K562 (cell line): ENCODE measurements around the gene SPAM1. TPM values are rescaled to one million over a fixed set of nuclear protein-coding genes. Genes with fewer than 3 reads are reported as not detected.

Experiments used
- ATAC-seq: fragments of 200-7000 bp; cut with Tn5 transposase; 3 replicates; pipeline ENCODE4 v1.9.1; 2020; ENCODE audit warnings: moderate library complexity
- BruUV-seq: library from RNA; stranded (reverse); fragments of 400-500 nt; replicated peaks from 2 replicates; lab custom pipeline; 2021; lab: Mats Ljungman, UMichigan
- CTCF ChIA-PET: fragments of 300-600 bp; formaldehyde crosslinking; extraction: SDS; loops from one replicate; lab custom pipeline; 2021; ENCODE audit warnings: low intra/inter-chr PET ratio; lab: Yijun Ruan, JAX
- POLR2A ChIA-PET: fragments of 300-600, 350-650 bp; sonication (Branson Sonifier 250); formaldehyde crosslinking; extraction: SDS; loops from one replicate; lab custom pipeline; 2021; ENCODE audit warnings: antibody characterized with exemption, inconsistent platforms; lab: Yijun Ruan, JAX
- DNase-seq, 4 experiments: peaks; one replicate each; pipeline versions ENCODE4 v3.0.0 to v3.0.0-alpha.2; 2011 to 2018; ENCODE audit warnings: low spot score in 3 of 4, mixed read lengths in 3 of 4; ENCODE audit errors: extremely low read depth in 1 of 4
- FAIRE-seq: peaks from 2 replicates; lab custom pipeline; 2011; peaks lifted over from hg19 to GRCh38; lab: Jason Lieb, UNC
- H2AFZ ChIP-seq: 2 replicates; pipeline ENCODE4 v1.6.0; 2011; ENCODE audit warnings: low read depth, low read length, control low read depth, inconsistent platforms
- H3K27ac ChIP-seq: fragments of 200-600 bp; 3 replicates; pipeline ENCODE4 v1.8.0; 2011; ENCODE audit warnings: low read depth, mild to moderate bottlenecking, control low read depth, inconsistent platforms, low read length, moderate library complexity, mixed read lengths; ENCODE audit errors: extremely low read depth
- H3K27me3 ChIP-seq, 2 experiments: fragments of 300-600 bp in 1 of 2; 2 replicates in 1 of 2; 3 replicates in 1 of 2; pipeline versions ENCODE4 v1.6.0 to v1.8.0; 2011; ENCODE audit warnings: inconsistent platforms in 2 of 2, low read length in 2 of 2, mild to moderate bottlenecking in 1 of 2, mixed read lengths in 1 of 2, moderate library complexity in 1 of 2; ENCODE audit not compliant: control insufficient read depth in 2 of 2, insufficient read depth in 2 of 2
- H3K36me3 ChIP-seq: fragments of 300-600 bp; 3 replicates; pipeline ENCODE4 v1.8.0; 2011; ENCODE audit warnings: mild to moderate bottlenecking, low read length, inconsistent platforms; ENCODE audit not compliant: control insufficient read depth, insufficient read depth
- H3K4me1 ChIP-seq, 2 experiments: fragments of 200-600 bp in 1 of 2; replicated peaks in 1 of 2; 2 replicates in 1 of 2; 3 replicates in 1 of 2; pipeline versions ENCODE4 v1.5.1 to v1.8.0; 2011; ENCODE audit warnings: inconsistent platforms in 2 of 2, low read length in 2 of 2, mild to moderate bottlenecking in 1 of 2, mixed read lengths in 1 of 2, moderate library complexity in 1 of 2; ENCODE audit not compliant: control insufficient read depth in 2 of 2, insufficient read depth in 2 of 2
- H3K4me2 ChIP-seq: 2 replicates; pipeline ENCODE4 v1.6.1; 2011; ENCODE audit warnings: low read length, control low read depth, inconsistent platforms, mixed read lengths; ENCODE audit not compliant: insufficient read depth
- H3K4me3 ChIP-seq: fragments of 200-600 bp; sonication (generic), shearing (Covaris generic); 2 replicates; pipeline ENCODE4 v1.5.1; 2016; ENCODE audit warnings: control low read depth, inconsistent platforms
- H3K79me2 ChIP-seq: fragments of 200-600 bp; 3 replicates; pipeline ENCODE4 v1.8.0; 2011; ENCODE audit warnings: low read length, inconsistent platforms; ENCODE audit not compliant: control insufficient read depth, insufficient read depth
- H3K9ac ChIP-seq, 2 experiments: 2 replicates each; pipeline versions ENCODE4 v1.6.0 to v1.6.1; 2011; ENCODE audit warnings: low read depth in 2 of 2, low read length in 2 of 2, control low read depth in 1 of 2, inconsistent platforms in 1 of 2, mild to moderate bottlenecking in 1 of 2, mixed read lengths in 1 of 2; ENCODE audit not compliant: insufficient read depth in 1 of 2
- H3K9me1 ChIP-seq: one replicate; pipeline ENCODE4 v1.6.0; 2011; ENCODE audit warnings: inconsistent platforms, mild to moderate bottlenecking, low read length, moderate library complexity; ENCODE audit not compliant: control insufficient read depth, insufficient read depth
- H3K9me3 ChIP-seq: replicated peaks from 2 replicates; pipeline ENCODE4 v1.5.1; 2011; ENCODE audit warnings: low read depth, low read length, inconsistent platforms; ENCODE audit not compliant: control insufficient read depth, insufficient read depth
- H4K20me1 ChIP-seq: replicated peaks from 2 replicates; pipeline ENCODE4 v1.6.1; 2011; ENCODE audit warnings: low read length, inconsistent platforms, mixed read lengths; ENCODE audit not compliant: control insufficient read depth, insufficient read depth
- DDX20 ChIP-seq: fragments of 450-650 bp; IDR thresholded peaks from 2 replicates; pipeline ENCODE4 v1.6.1; 2016; ENCODE audit warnings: missing genetic modification characterization, low read depth, mild to moderate bottlenecking, missing compliant biosample characterization, moderate library complexity
- FOXK2 ChIP-seq, 2 experiments: fragments of 450-650 bp; IDR thresholded peaks in 1 of 2; conservative IDR thresholded peaks in 1 of 2; 2 replicates each; pipeline ENCODE4 v1.6.1; 2016; ENCODE audit warnings: low read depth in 2 of 2, mild to moderate bottlenecking in 1 of 2
- HDAC8 ChIP-seq: fragments of 450-650 bp; IDR thresholded peaks from 2 replicates; pipeline ENCODE4 v1.6.1; 2016; ENCODE audit warnings: mild to moderate bottlenecking, missing genetic modification characterization, moderate library complexity, missing compliant biosample characterization
- HNRNPH1 ChIP-seq: fragments of 200-400 bp; formaldehyde crosslinking; optimal IDR thresholded peaks from 2 replicates; pipeline ENCODE3; 2017; ENCODE audit warnings: low read depth, mild to moderate bottlenecking, low read length, moderate library complexity
- KLF1 ChIP-seq: fragments of 450-650 bp; IDR thresholded peaks from 2 replicates; pipeline ENCODE4 v1.6.1; 2016; ENCODE audit warnings: missing genetic modification characterization, missing compliant biosample characterization
- KLF16 ChIP-seq: IDR thresholded peaks from 2 replicates; pipeline ENCODE4 v1.6.1; 2016; ENCODE audit warnings: antibody characterized with exemption
- LCOR ChIP-seq: sonication (generic); formaldehyde crosslinking; IDR thresholded peaks from 2 replicates; pipeline ENCODE4 v1.8.0; 2022; ENCODE audit warnings: mild to moderate bottlenecking, missing genetic modification reagents
- NRF1 ChIP-seq, 2 experiments: fragments of 450-650 bp; IDR thresholded peaks in 1 of 2; conservative IDR thresholded peaks in 1 of 2; 2 replicates each; pipeline ENCODE4 v1.6.1; 2014; ENCODE audit warnings: mild to moderate bottlenecking in 2 of 2
- SIN3A ChIP-seq, 2 experiments: fragments of 150-350 bp in 1 of 2; IDR thresholded peaks; 2 replicates each; pipeline ENCODE4 v1.6.1; 2011 to 2016; ENCODE audit warnings: borderline replicate concordance in 2 of 2, low read depth in 2 of 2, low read length in 2 of 2, mild to moderate bottlenecking in 2 of 2, moderate library complexity in 2 of 2; ENCODE audit not compliant: control insufficient read depth in 1 of 2
- XRCC4 ChIP-seq: IDR thresholded peaks from one replicate; pipeline ENCODE4 v1.6.1; 2011; ENCODE audit not compliant: insufficient read depth, insufficient read length; ENCODE audit errors: extremely low read depth
- ZNF436 ChIP-seq: fragments of 250-450, 450-650 bp; sonication (Bioruptor Pico); formaldehyde crosslinking; IDR thresholded peaks from 2 replicates; pipeline ENCODE4 v1.7.0; 2020; ENCODE audit warnings: mild to moderate bottlenecking
- ZNF445 ChIP-seq: fragments of 250-450 bp; sonication (Bioruptor Pico); IDR thresholded peaks from 2 replicates; pipeline ENCODE4 v1.4.0; 2020; ENCODE audit warnings: low read depth, mild to moderate bottlenecking, moderate library complexity
- ZNF668 ChIP-seq: fragments of 250-450 bp; sonication (Bioruptor Pico); IDR thresholded peaks from 2 replicates; pipeline ENCODE4 v1.8.0; 2022; ENCODE audit warnings: mild to moderate bottlenecking, inconsistent platforms
- in situ Hi-C: fragments of 300-500 bp; cut with MboI; formaldehyde crosslinking; loops from 4 replicates; pipeline ENCODE4 v1.15.0; 2018; ENCODE audit warnings: inconsistent platforms, mixed read lengths
- intact Hi-C: fragments of 100-400 bp; cut with micrococcal nuclease; formaldehyde crosslinking; loops from 2 replicates; pipeline ENCODE4 v1.14.2; 2022
- polyA plus RNA-seq, 8 experiments: library from polyadenylated mRNA; depleted of rRNA in 4 of 8; stranded (reverse) in 5 of 8; unstranded in 3 of 8; fragments of >200 nt; fragmentation: Nextera tagmentation in 2 of 8; fragmentation: Illumina TruSeq in 1 of 8; extraction: Ambion mirVana in 2 of 8; extraction: Trizol in 1 of 8; gene quantifications; 2 replicates each; pipeline versions ENCODE4 v1.2.1 to v1.2.3, GENCODE V29; 2011 to 2014; ENCODE audit warnings: inconsistent platforms in 1 of 8, missing spikeins in 1 of 8
- total RNA-seq, 7 experiments: library from RNA; depleted of rRNA in 6 of 7; stranded (reverse); fragments of >200 nt in 6 of 7; fragmentation: Illumina TruSeq in 2 of 7; extraction: Trizol in 2 of 7; gene quantifications; 2 replicates each; pipeline versions ENCODE4 v1.2.1 to v1.2.3, GENCODE V29; 2011 to 2021; ENCODE audit warnings: low replicate concordance in 1 of 7
- TF ChIP-seq, protein P1 (sequence below): fragments of 250-450 bp; sonication (Bioruptor Pico); IDR thresholded peaks from 2 replicates; pipeline ENCODE4 v1.4.0; 2020; ENCODE audit warnings: mild to moderate bottlenecking, moderate library complexity, borderline replicate concordance
- TF ChIP-seq, protein P2 (sequence below): fragments of 450-650 bp; IDR thresholded peaks from 2 replicates; pipeline ENCODE4 v1.6.1; 2016; ENCODE audit warnings: mild to moderate bottlenecking
- TF ChIP-seq, protein P3 (sequence below): fragments of 250-450 bp; sonication (Bioruptor Pico); IDR thresholded peaks from 2 replicates; pipeline ENCODE4 v1.8.0; 2022; ENCODE audit warnings: moderate library complexity, mild to moderate bottlenecking, inconsistent platforms

SPAM1 gene
- total and polyA plus RNA-seq, 9 of the 15 experiments (the other 6 are each of a cell fraction or from before 2014, with no cell fraction given), result not detected

- TF ChIP-seq ZNF668 (CRISPR knock-in tag), result no peak
Measured at GRCh38 chr7:123923599-123923998, 1.4 kb upstream of the SPAM1 start (continued).

- H3K36me3 ChIP-seq, result no peaks in the 10 kb centered on the region
- H3K9me1 ChIP-seq, result no peaks in the 10 kb centered on the region
- H3K27me3 ChIP-seq, result no peaks in the 10 kb centered on the region
- H2AFZ ChIP-seq, result no peak overlapping the region
- intact Hi-C loops (no loop called here), in situ Hi-C loops (no loop called here)
- H4K20me1 ChIP-seq, result no peaks in the 10 kb centered on the region
- no peak overlapping the region for H3K4me2 ChIP-seq
- H3K4me1 ChIP-seq, result no peaks in the 10 kb centered on the region
- no peak overlapping the region for H3K27ac ChIP-seq
- ATAC-seq (no peak), DNase-seq (no peak), FAIRE-seq (no peak)
- TF ChIP-seq LCOR (no peak), DDX20 (tag) (no peak), NRF1 (conservative IDR thresholded peaks at IDR 0.05 in 1 of 2, IDR thresholded peaks at IDR 0.05 in 1 of 2) (no peak), SIN3A (IDR thresholded peaks at IDR 0.05; ENCODE audit: borderline replicate concordance in 2 of 2, control insufficient read depth in 1 of 2, low read depth in 2 of 2, low read length in 2 of 2) (no peak), KLF1 (no peak), KLF16 (no peak), FOXK2 (conservative IDR thresholded peaks at IDR 0.05 in 1 of 2, IDR thresholded peaks at IDR 0.05 in 1 of 2; ENCODE audit: low read depth in 2 of 2) (no peak), ZNF436 (CRISPR knock-in tag) (no peak), XRCC4 (no peak), ZNF445 (no peak), HDAC8 (tag) (no peak), HNRNPH1 (no peak)
- TF ChIP-seq, protein P1, sequence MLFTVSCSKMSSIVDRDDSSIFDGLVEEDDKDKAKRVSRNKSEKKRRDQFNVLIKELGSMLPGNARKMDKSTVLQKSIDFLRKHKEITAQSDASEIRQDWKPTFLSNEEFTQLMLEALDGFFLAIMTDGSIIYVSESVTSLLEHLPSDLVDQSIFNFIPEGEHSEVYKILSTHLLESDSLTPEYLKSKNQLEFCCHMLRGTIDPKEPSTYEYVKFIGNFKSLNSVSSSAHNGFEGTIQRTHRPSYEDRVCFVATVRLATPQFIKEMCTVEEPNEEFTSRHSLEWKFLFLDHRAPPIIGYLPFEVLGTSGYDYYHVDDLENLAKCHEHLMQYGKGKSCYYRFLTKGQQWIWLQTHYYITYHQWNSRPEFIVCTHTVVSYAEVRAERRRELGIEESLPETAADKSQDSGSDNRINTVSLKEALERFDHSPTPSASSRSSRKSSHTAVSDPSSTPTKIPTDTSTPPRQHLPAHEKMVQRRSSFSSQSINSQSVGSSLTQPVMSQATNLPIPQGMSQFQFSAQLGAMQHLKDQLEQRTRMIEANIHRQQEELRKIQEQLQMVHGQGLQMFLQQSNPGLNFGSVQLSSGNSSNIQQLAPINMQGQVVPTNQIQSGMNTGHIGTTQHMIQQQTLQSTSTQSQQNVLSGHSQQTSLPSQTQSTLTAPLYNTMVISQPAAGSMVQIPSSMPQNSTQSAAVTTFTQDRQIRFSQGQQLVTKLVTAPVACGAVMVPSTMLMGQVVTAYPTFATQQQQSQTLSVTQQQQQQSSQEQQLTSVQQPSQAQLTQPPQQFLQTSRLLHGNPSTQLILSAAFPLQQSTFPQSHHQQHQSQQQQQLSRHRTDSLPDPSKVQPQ (CRISPR knock-in tag), result no peak
- TF ChIP-seq, protein P2, sequence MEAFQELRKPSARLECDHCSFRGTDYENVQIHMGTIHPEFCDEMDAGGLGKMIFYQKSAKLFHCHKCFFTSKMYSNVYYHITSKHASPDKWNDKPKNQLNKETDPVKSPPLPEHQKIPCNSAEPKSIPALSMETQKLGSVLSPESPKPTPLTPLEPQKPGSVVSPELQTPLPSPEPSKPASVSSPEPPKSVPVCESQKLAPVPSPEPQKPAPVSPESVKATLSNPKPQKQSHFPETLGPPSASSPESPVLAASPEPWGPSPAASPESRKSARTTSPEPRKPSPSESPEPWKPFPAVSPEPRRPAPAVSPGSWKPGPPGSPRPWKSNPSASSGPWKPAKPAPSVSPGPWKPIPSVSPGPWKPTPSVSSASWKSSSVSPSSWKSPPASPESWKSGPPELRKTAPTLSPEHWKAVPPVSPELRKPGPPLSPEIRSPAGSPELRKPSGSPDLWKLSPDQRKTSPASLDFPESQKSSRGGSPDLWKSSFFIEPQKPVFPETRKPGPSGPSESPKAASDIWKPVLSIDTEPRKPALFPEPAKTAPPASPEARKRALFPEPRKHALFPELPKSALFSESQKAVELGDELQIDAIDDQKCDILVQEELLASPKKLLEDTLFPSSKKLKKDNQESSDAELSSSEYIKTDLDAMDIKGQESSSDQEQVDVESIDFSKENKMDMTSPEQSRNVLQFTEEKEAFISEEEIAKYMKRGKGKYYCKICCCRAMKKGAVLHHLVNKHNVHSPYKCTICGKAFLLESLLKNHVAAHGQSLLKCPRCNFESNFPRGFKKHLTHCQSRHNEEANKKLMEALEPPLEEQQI, result no peak
- TF ChIP-seq, protein P3, sequence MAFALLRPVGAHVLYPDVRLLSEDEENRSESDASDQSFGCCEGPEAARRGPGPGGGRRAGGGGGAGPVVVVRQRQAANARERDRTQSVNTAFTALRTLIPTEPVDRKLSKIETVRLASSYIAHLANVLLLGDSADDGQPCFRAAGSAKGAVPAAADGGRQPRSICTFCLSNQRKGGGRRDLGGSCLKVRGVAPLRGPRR (CRISPR knock-in tag), result no peak
- CTCF ChIA-PET, result no interaction called here
- no peaks in the 10 kb centered on the region for H3K79me2 ChIP-seq
- H3K9me3 ChIP-seq, result no peaks in the 10 kb centered on the region
- POLR2A ChIA-PET, result no interaction called here
- H3K9ac ChIP-seq, result no peak overlapping the region
- BruUV-seq, result no TSS peak
- no peak overlapping the region for H3K4me3 ChIP-seq
Measured at GRCh38 chr7:123929107-123929506, 4.1 kb downstream of the SPAM1 start.
